BE2C (cell line): ENCODE measurements around the gene MTCL1.

ENCODE experiments used
- DNase-seq: peaks from one replicate; pipeline ENCODE4 v3.0.0-alpha.2; 2020
- H3K27me3 ChIP-seq: fragments of 250-450 bp; sonication (Bioruptor Pico); 2 replicates; pipeline ENCODE4 v1.5.1; 2020; ENCODE audit warnings: mild to moderate bottlenecking
- H3K36me3 ChIP-seq: fragments of 250-450 bp; sonication (Bioruptor Pico); 2 replicates; pipeline ENCODE4 v1.5.1; 2020; ENCODE audit warnings: mild to moderate bottlenecking
- H3K4me1 ChIP-seq: fragments of 250-450 bp; sonication (Bioruptor Pico); 2 replicates; pipeline ENCODE4 v1.5.1; 2020
- H3K4me3 ChIP-seq: 2 replicates; pipeline ENCODE4 v1.5.1; 2011; ENCODE audit warnings: low read depth, low read length
- H3K9me3 ChIP-seq: fragments of 250-450 bp; sonication (Bioruptor Pico); 2 replicates; pipeline ENCODE4 v1.5.1; 2020
- CTCF ChIP-seq: IDR thresholded peaks from 2 replicates; pipeline ENCODE4 v1.5.1; 2012; ENCODE audit warnings: mild to moderate bottlenecking, low read depth, low read length

Gene MTCL1

GRCh38 chr18:8770657-8771056 lies 65.3 kb downstream of the MTCL1 start:
- Histone ChIP-seq H3K36me3 (no peaks in the 10 kb centered on the region), H3K4me1 (peaks cover 3% of the 10 kb centered on the region; the same call in 1 of the 2 replicates), H3K9me3 (no peaks in the 10 kb centered on the region), H3K4me3 (no peak overlapping the region), H3K27me3 (no peaks in the 10 kb centered on the region)
- DNase-seq, result no peak
- no peak for TF ChIP-seq CTCF

- TF ChIP-seq CTCF, result no peak
- H3K27me3 ChIP-seq, result no peaks in the 10 kb centered on the region
- H3K4me3 ChIP-seq, result no peak overlapping the region
- DNase-seq, result peak; percentile 78
- H3K9me3 ChIP-seq, result no peaks in the 10 kb centered on the region
- H3K4me1 ChIP-seq, result no peaks in the 10 kb centered on the region; the same call in 1 of the 2 replicates
- no peaks in the 10 kb centered on the region for H3K36me3 ChIP-seq
These were observed 66.6 kb downstream of the MTCL1 start for GRCh38 chr18:8771930-8772329.

GRCh38 chr18:8773980-8774379 lies 68.6 kb downstream of the MTCL1 start:
- no peaks in the 10 kb centered on the region for H3K4me1 ChIP-seq
- no peak overlapping the region for H3K4me3 ChIP-seq
- TF ChIP-seq CTCF, result no peak
- H3K9me3 ChIP-seq, result no peaks in the 10 kb centered on the region
- H3K27me3 ChIP-seq, result no peaks in the 10 kb centered on the region
- no peaks in the 10 kb centered on the region for H3K36me3 ChIP-seq
- DNase-seq, result no peak

GRCh38 chr18:8776013-8776943 lies 70.9 kb downstream of the MTCL1 start:
- H3K36me3 ChIP-seq, result no peaks in the 10 kb centered on the region
- no peaks in the 10 kb centered on the region for H3K4me1 ChIP-seq
- no peak for TF ChIP-seq CTCF
- no peaks in the 10 kb centered on the region for H3K9me3 ChIP-seq
- no peak overlapping the region for H3K4me3 ChIP-seq
- H3K27me3 ChIP-seq, result no peaks in the 10 kb centered on the region
- no peak for DNase-seq

- H3K27me3 ChIP-seq, result no peaks in the 10 kb centered on the region
- DNase-seq, result no peak
- H3K4me1 ChIP-seq, result no peaks in the 10 kb centered on the region
- no peak for TF ChIP-seq CTCF
- no peaks in the 10 kb centered on the region for H3K9me3 ChIP-seq
- no peaks in the 10 kb centered on the region for H3K36me3 ChIP-seq
- H3K4me3 ChIP-seq, result no peak overlapping the region
These were observed 72.5 kb downstream of the MTCL1 start for GRCh38 chr18:8777846-8778245.

GRCh38 chr18:8778386-8778785 lies 73.0 kb downstream of the MTCL1 start:
- no peaks in the 10 kb centered on the region for H3K4me1 ChIP-seq
- no peak overlapping the region for H3K4me3 ChIP-seq
- H3K36me3 ChIP-seq, result no peaks in the 10 kb centered on the region
- no peak for DNase-seq
- no peaks in the 10 kb centered on the region for H3K27me3 ChIP-seq
- TF ChIP-seq CTCF, result no peak
- H3K9me3 ChIP-seq, result no peaks in the 10 kb centered on the region
